HFF-Myc (cell line): ENCODE results near the gene ZNF649.

ENCODE experiments used
- DNase-seq: peaks from one replicate; pipeline ENCODE4 v3.0.0-alpha.2; 2011; ENCODE audit warnings: low read depth; ENCODE audit errors: extremely low read depth
- H3K4me3 ChIP-seq: replicated peaks from 2 replicates; pipeline ENCODE4 v1.5.1; 2011; ENCODE audit warnings: low read depth, mild to moderate bottlenecking, control low read depth, low read length
- CTCF ChIP-seq: IDR thresholded peaks from 2 replicates; pipeline ENCODE4 v1.5.1; 2012; ENCODE audit warnings: mild to moderate bottlenecking, low read depth, low read length, control low read depth; ENCODE audit errors: missing control alignments

Gene ZNF649

GRCh38 chr19:51904331-51905165, at the start of gene ZNF649:
TSS of gene ZNF649 (minus strand) at chr19:51905017. CDS start at chr19:51900107, 4,910 bp downstream.
- DNase-seq, result peak; percentile 56
- peak within 1 kb of the TSS; percentile 64 for H3K4me3 ChIP-seq

GRCh38 chr19:51948975-51949374, 44.2 kb upstream of the ZNF649 start:
- no peak for DNase-seq
- no peak overlapping the region for H3K4me3 ChIP-seq

More at GRCh38 chr19:51904331-51905165, at the start of gene ZNF649:
- no peak for TF ChIP-seq CTCF

DNA sequence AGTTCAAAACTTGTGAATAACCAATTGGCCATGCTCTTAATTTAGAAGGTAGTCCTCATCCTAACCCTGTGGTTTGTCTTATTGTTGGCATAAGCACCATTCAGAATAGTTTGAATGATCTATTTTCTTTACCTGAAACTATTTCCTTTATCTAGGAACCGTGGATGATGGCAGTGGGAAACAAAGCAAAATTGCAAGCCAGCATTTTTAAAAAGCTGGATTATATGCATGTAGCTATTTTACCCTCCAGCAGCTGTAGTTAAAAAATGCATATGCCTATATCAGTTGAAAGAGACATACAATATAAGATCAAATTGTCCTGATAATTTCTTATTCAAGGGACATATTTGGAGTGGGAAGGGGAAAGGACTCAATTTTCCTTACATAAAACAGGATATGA, 41.8 kb upstream of the ZNF649 start:
- no peak for DNase-seq
- H3K4me3 ChIP-seq, result no peak overlapping the region
- no peak for TF ChIP-seq CTCF

More at GRCh38 chr19:51948975-51949374, 44.2 kb upstream of the ZNF649 start:
- TF ChIP-seq CTCF, result no peak

GRCh38 chr19:51944798-51945552, 40.2 kb upstream of the ZNF649 start:
- DNase-seq, result no peak
- H3K4me3 ChIP-seq, result no peak overlapping the region
- no peak for TF ChIP-seq CTCF

DNA sequence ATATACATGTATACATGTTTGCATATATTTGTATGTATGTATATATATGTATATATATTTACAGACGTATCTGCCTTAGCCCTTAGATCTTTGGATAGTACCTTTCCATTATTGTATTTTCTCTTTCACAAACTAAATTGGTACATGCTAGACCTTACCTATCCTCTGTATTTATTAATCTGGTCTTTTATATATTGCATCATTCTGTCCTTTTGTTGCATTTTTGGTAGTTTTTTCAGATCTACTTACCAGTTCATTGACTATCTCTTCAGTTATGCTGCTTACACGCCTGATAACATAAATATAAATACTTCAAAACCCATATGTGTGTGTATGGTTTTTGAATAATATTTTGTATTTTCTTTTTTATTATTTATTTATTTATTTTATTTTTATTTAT, 34.1 kb upstream of the ZNF649 start:
- TF ChIP-seq CTCF, result no peak
- no peak for DNase-seq
- no peak overlapping the region for H3K4me3 ChIP-seq

DNA sequence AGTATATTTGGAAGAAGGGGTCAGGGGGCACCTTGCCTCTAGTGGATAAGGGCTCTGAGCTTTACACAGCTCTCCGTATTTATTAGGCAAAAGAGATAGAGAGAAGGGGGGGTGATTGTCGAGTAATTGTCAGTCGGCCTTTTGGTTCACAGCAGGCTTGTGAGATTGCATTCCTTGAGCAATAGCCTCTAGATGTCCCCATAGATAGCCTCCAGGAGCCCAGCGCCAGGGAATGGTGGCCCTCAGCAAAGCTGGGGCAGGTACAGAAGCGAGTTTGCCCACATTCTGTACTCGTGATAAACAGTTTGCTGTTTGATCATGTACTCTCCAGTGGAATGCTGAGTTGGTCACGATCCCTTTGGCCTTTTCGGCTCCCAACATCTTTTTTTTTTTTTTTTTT, 27.1 kb upstream of the ZNF649 start:
- TF ChIP-seq CTCF, result no peak
- H3K4me3 ChIP-seq, result no peak overlapping the region
- no peak for DNase-seq
